AG04450 (cell line): Measurements from ENCODE around the gene COMMD4. TPM values are rescaled to one million over a fixed set of nuclear protein-coding genes. Genes with fewer than 3 reads are reported as not detected.

ENCODE experiments used
- CTCF ChIA-PET: fragments of 300-600, 350-600 bp; formaldehyde crosslinking; extraction: SDS; loops from one replicate; lab custom pipeline; 2022; ENCODE audit warnings: antibody characterized with exemption, inconsistent platforms; lab: Charles Lee
- POLR2A ChIA-PET: fragments of 350-600 bp; formaldehyde crosslinking; extraction: SDS; loops from one replicate; lab custom pipeline; 2021; ENCODE audit warnings: antibody characterized with exemption, inconsistent platforms; lab: Yijun Ruan, JAX
- DNase-seq: peaks from one replicate; pipeline ENCODE4 v3.0.0-alpha.2; 2011; ENCODE audit warnings: low read depth, low spot score
- H3K27ac ChIP-seq: one replicate; pipeline ENCODE4 v1.5.1; 2012; ENCODE audit warnings: low read depth, low read length, control low read depth
- H3K27me3 ChIP-seq: one replicate; pipeline ENCODE4 v1.6.0; 2012; ENCODE audit warnings: low read length; ENCODE audit not compliant: control insufficient read depth, insufficient read depth
- H3K4me3 ChIP-seq: 2 replicates; pipeline ENCODE4 v1.5.1; 2011; ENCODE audit warnings: mild to moderate bottlenecking, low read depth, low read length, control low read depth
- H3K9me3 ChIP-seq: 2 replicates; pipeline ENCODE4 v1.5.1; 2012; ENCODE audit warnings: low read length; ENCODE audit not compliant: control insufficient read depth, insufficient read depth
- CTCF ChIP-seq: IDR thresholded peaks from 2 replicates; pipeline ENCODE4 v1.5.1; 2011; ENCODE audit warnings: low read depth, low read length, control low read depth, inconsistent platforms
- polyA plus RNA-seq: library from polyadenylated mRNA; depleted of rRNA; stranded (reverse); fragments of >200 nt; gene quantifications from 2 replicates; pipeline ENCODE4 v1.2.3, GENCODE V29; 2011

COMMD4 gene
- polyA plus RNA-seq, 1 experiment, result 52.4 TPM

- Histone ChIP-seq H3K27me3 (no peaks in the 10 kb centered on the region), H3K9me3 (no peaks in the 10 kb centered on the region; the same call in 1 of the 2 replicates), H3K27ac (no peak overlapping the region), H3K4me3 (no peak overlapping the region)
- ChIA-PET POLR2A (no interaction called here), CTCF (no interaction called here)
- DNase-seq, result no peak
- TF ChIP-seq CTCF, result no peak
These were observed 29.0 kb downstream of the COMMD4 start for GRCh38 chr15:75364881-75365280.

GRCh38 chr15:75366163-75366562 is 30.3 kb downstream of the COMMD4 start:
- ChIA-PET CTCF (no interaction called here), POLR2A (no interaction called here)
- Histone ChIP-seq H3K9me3 (no peaks in the 10 kb centered on the region; the same call in 1 of the 2 replicates), H3K27me3 (no peaks in the 10 kb centered on the region), H3K4me3 (no peak overlapping the region), H3K27ac (no peak overlapping the region)
- no peak for TF ChIP-seq CTCF
- no peak for DNase-seq

- Histone ChIP-seq H3K27me3 (no peaks in the 10 kb centered on the region), H3K9me3 (no peaks in the 10 kb centered on the region; the same call in 1 of the 2 replicates), H3K27ac (no peak overlapping the region), H3K4me3 (peak overlapping the region; percentile 83)
- POLR2A ChIA-PET, result interaction anchor here (0.7 to 3.0 kb wide), 3 partner anchors 9 to 88 kb away, joined by 4 to 25 read pairs (median 18); partner anchors contain the start of gene SIN3A
- CTCF ChIA-PET, result interaction anchor here (0.6 to 2.2 kb wide), 7 partner anchors 11 to 319 kb away, joined by 3 to 35 read pairs (median 4); partner anchors contain the start of gene SIN3A
- no peak for TF ChIP-seq CTCF
- no peak for DNase-seq
These were observed 31.1 kb downstream of the COMMD4 start for GRCh38 chr15:75367006-75367405.

GRCh38 chr15:75367406-75367912 is 31.6 kb downstream of the COMMD4 start:
- DNase-seq, result no peak
- ChIA-PET CTCF (interaction anchor here (0.6 to 2.2 kb wide), 14 partner anchors 8 to 319 kb away, joined by 3 to 35 read pairs (median 5); partner anchors contain the start of gene SIN3A), POLR2A (interaction anchor here (0.7 to 3.0 kb wide), 7 partner anchors 8 to 294 kb away, joined by 4 to 25 read pairs (median 5); partner anchors contain the start of genes COMMD4 and SIN3A)
- Histone ChIP-seq H3K27ac (no peak overlapping the region), H3K4me3 (peak overlapping the region; percentile 83), H3K9me3 (no peaks in the 10 kb centered on the region), H3K27me3 (no peaks in the 10 kb centered on the region)
- TF ChIP-seq CTCF, result no peak
